K562 (cell line): ENCODE results near the gene ZNF407. TPM values are rescaled to one million over a fixed set of nuclear protein-coding genes. Genes with fewer than 3 reads are reported as not detected.

ENCODE experiments used
- ATAC-seq: fragments of 200-7000 bp; cut with Tn5 transposase; 3 replicates; pipeline ENCODE4 v1.9.1; 2020; ENCODE audit warnings: moderate library complexity
- BruUV-seq: library from RNA; stranded (reverse); fragments of 400-500 nt; replicated peaks from 2 replicates; lab custom pipeline; 2021; lab: Mats Ljungman, UMichigan
- CTCF ChIA-PET: fragments of 300-600 bp; formaldehyde crosslinking; extraction: SDS; loops from one replicate; lab custom pipeline; 2021; ENCODE audit warnings: low intra/inter-chr PET ratio; lab: Yijun Ruan, JAX
- POLR2A ChIA-PET: fragments of 300-600, 350-650 bp; sonication (Branson Sonifier 250); formaldehyde crosslinking; extraction: SDS; loops from one replicate; lab custom pipeline; 2021; ENCODE audit warnings: antibody characterized with exemption, inconsistent platforms; lab: Yijun Ruan, JAX
- DNase-seq, 4 experiments: peaks; one replicate each; pipeline versions ENCODE4 v3.0.0 to v3.0.0-alpha.2; 2011 to 2018; ENCODE audit warnings: low spot score in 3 of 4, mixed read lengths in 3 of 4; ENCODE audit errors: extremely low read depth in 1 of 4
- FAIRE-seq: peaks from 2 replicates; lab custom pipeline; 2011; peaks lifted over from hg19 to GRCh38; lab: Jason Lieb, UNC
- H2AFZ ChIP-seq: 2 replicates; pipeline ENCODE4 v1.6.0; 2011; ENCODE audit warnings: low read depth, low read length, control low read depth, inconsistent platforms
- H3K27ac ChIP-seq: fragments of 200-600 bp; 3 replicates; pipeline ENCODE4 v1.8.0; 2011; ENCODE audit warnings: low read depth, mild to moderate bottlenecking, control low read depth, inconsistent platforms, low read length, moderate library complexity, mixed read lengths; ENCODE audit errors: extremely low read depth
- H3K27me3 ChIP-seq, 2 experiments: fragments of 300-600 bp in 1 of 2; 2 replicates in 1 of 2; 3 replicates in 1 of 2; pipeline versions ENCODE4 v1.6.0 to v1.8.0; 2011; ENCODE audit warnings: inconsistent platforms in 2 of 2, low read length in 2 of 2, mild to moderate bottlenecking in 1 of 2, mixed read lengths in 1 of 2, moderate library complexity in 1 of 2; ENCODE audit not compliant: control insufficient read depth in 2 of 2, insufficient read depth in 2 of 2
- H3K36me3 ChIP-seq: fragments of 300-600 bp; 3 replicates; pipeline ENCODE4 v1.8.0; 2011; ENCODE audit warnings: mild to moderate bottlenecking, low read length, inconsistent platforms; ENCODE audit not compliant: control insufficient read depth, insufficient read depth
- H3K4me1 ChIP-seq, 2 experiments: fragments of 200-600 bp in 1 of 2; replicated peaks in 1 of 2; 2 replicates in 1 of 2; 3 replicates in 1 of 2; pipeline versions ENCODE4 v1.5.1 to v1.8.0; 2011; ENCODE audit warnings: inconsistent platforms in 2 of 2, low read length in 2 of 2, mild to moderate bottlenecking in 1 of 2, mixed read lengths in 1 of 2, moderate library complexity in 1 of 2; ENCODE audit not compliant: control insufficient read depth in 2 of 2, insufficient read depth in 2 of 2
- H3K4me2 ChIP-seq: 2 replicates; pipeline ENCODE4 v1.6.1; 2011; ENCODE audit warnings: low read length, control low read depth, inconsistent platforms, mixed read lengths; ENCODE audit not compliant: insufficient read depth
- H3K4me3 ChIP-seq: fragments of 200-600 bp; sonication (generic), shearing (Covaris generic); 2 replicates; pipeline ENCODE4 v1.5.1; 2016; ENCODE audit warnings: control low read depth, inconsistent platforms
- H3K79me2 ChIP-seq: fragments of 200-600 bp; 3 replicates; pipeline ENCODE4 v1.8.0; 2011; ENCODE audit warnings: low read length, inconsistent platforms; ENCODE audit not compliant: control insufficient read depth, insufficient read depth
- H3K9ac ChIP-seq, 2 experiments: 2 replicates each; pipeline versions ENCODE4 v1.6.0 to v1.6.1; 2011; ENCODE audit warnings: low read depth in 2 of 2, low read length in 2 of 2, control low read depth in 1 of 2, inconsistent platforms in 1 of 2, mild to moderate bottlenecking in 1 of 2, mixed read lengths in 1 of 2; ENCODE audit not compliant: insufficient read depth in 1 of 2
- H3K9me1 ChIP-seq: one replicate; pipeline ENCODE4 v1.6.0; 2011; ENCODE audit warnings: inconsistent platforms, mild to moderate bottlenecking, low read length, moderate library complexity; ENCODE audit not compliant: control insufficient read depth, insufficient read depth
- H3K9me3 ChIP-seq: replicated peaks from 2 replicates; pipeline ENCODE4 v1.5.1; 2011; ENCODE audit warnings: low read depth, low read length, inconsistent platforms; ENCODE audit not compliant: control insufficient read depth, insufficient read depth
- H4K20me1 ChIP-seq: replicated peaks from 2 replicates; pipeline ENCODE4 v1.6.1; 2011; ENCODE audit warnings: low read length, inconsistent platforms, mixed read lengths; ENCODE audit not compliant: control insufficient read depth, insufficient read depth
- CUX1 ChIP-seq: fragments of 200-800 bp; sonication (Bioruptor generic); IDR thresholded peaks from 2 replicates; pipeline ENCODE4 v1.6.1; 2016; ENCODE audit warnings: missing genetic modification characterization, missing compliant biosample characterization
- GTF2F1 ChIP-seq: IDR thresholded peaks from 2 replicates; pipeline ENCODE4 v1.6.1; 2011; ENCODE audit warnings: low read depth, low read length, improper control_type of control experiment
- RAD51 ChIP-seq: fragments of 450-650 bp; IDR thresholded peaks from 2 replicates; pipeline ENCODE4 v1.7.1; 2016; ENCODE audit warnings: low read depth, mild to moderate bottlenecking, borderline replicate concordance
- RBBP5 ChIP-seq: fragments of 200-600 bp; sonication (generic); IDR thresholded peaks from 2 replicates; pipeline ENCODE4 v1.6.1; 2012; ENCODE audit warnings: borderline replicate concordance, mild to moderate bottlenecking, low read length, control low read depth, inconsistent platforms; ENCODE audit not compliant: insufficient read depth, poor library complexity, severe bottlenecking
- SMARCB1 ChIP-seq: IDR thresholded peaks from 2 replicates; pipeline ENCODE4 v1.6.1; 2011; ENCODE audit warnings: improper control_type of control experiment, low read depth; ENCODE audit not compliant: insufficient read length
- SPI1 ChIP-seq: IDR thresholded peaks from 2 replicates; pipeline ENCODE4 v1.6.1; 2011; ENCODE audit warnings: low read depth, low read length, control low read depth, borderline replicate concordance
- THAP12 ChIP-seq: fragments of 250-450 bp; sonication (Bioruptor Pico); IDR thresholded peaks from 2 replicates; pipeline ENCODE4 v1.9.0; 2021; ENCODE audit warnings: mild to moderate bottlenecking, inconsistent platforms
- XRCC4 ChIP-seq: IDR thresholded peaks from one replicate; pipeline ENCODE4 v1.6.1; 2011; ENCODE audit not compliant: insufficient read depth, insufficient read length; ENCODE audit errors: extremely low read depth
- ZNF121 ChIP-seq: sonication (generic); formaldehyde crosslinking; conservative IDR thresholded peaks from 2 replicates; pipeline ENCODE4 v1.8.0; 2022; ENCODE audit warnings: missing genetic modification reagents
- ZNF511 ChIP-seq: sonication (generic); formaldehyde crosslinking; IDR thresholded peaks from 2 replicates; pipeline ENCODE4 v1.8.0; 2022; ENCODE audit warnings: mild to moderate bottlenecking, missing genetic modification reagents
- ZNF561 ChIP-seq: fragments of 450-650 bp; formaldehyde crosslinking; conservative IDR thresholded peaks from 2 replicates; pipeline ENCODE4 v1.4.0; 2020; ENCODE audit warnings: mild to moderate bottlenecking, moderate library complexity
- ZNF785 ChIP-seq: fragments of 250-450 bp; sonication (Bioruptor Pico); IDR thresholded peaks from 2 replicates; pipeline ENCODE4 v1.4.0; 2020; ENCODE audit warnings: mild to moderate bottlenecking
- WGBS: fragments of 100-300 bp; shearing (Covaris generic); methylation state at CpG from one replicate; pipeline ENCODE4 v1.1.6; 2016; ENCODE audit warnings: low coverage, mixed read lengths; ENCODE audit not compliant: insufficient coverage; ENCODE audit errors: missing lambda C conversion rate; 5-methylcytosine and 5-hydroxymethylcytosine counted together
- in situ Hi-C: fragments of 300-500 bp; cut with MboI; formaldehyde crosslinking; loops from 4 replicates; pipeline ENCODE4 v1.15.0; 2018; ENCODE audit warnings: inconsistent platforms, mixed read lengths
- intact Hi-C: fragments of 100-400 bp; cut with micrococcal nuclease; formaldehyde crosslinking; loops from 2 replicates; pipeline ENCODE4 v1.14.2; 2022
- polyA plus RNA-seq, 8 experiments: library from polyadenylated mRNA; depleted of rRNA in 4 of 8; stranded (reverse) in 5 of 8; unstranded in 3 of 8; fragments of >200 nt; fragmentation: Nextera tagmentation in 2 of 8; fragmentation: Illumina TruSeq in 1 of 8; extraction: Ambion mirVana in 2 of 8; extraction: Trizol in 1 of 8; gene quantifications; 2 replicates each; pipeline versions ENCODE4 v1.2.1 to v1.2.3, GENCODE V29; 2011 to 2014; ENCODE audit warnings: inconsistent platforms in 1 of 8, missing spikeins in 1 of 8
- total RNA-seq, 7 experiments: library from RNA; depleted of rRNA in 6 of 7; stranded (reverse); fragments of >200 nt in 6 of 7; fragmentation: Illumina TruSeq in 2 of 7; extraction: Trizol in 2 of 7; gene quantifications; 2 replicates each; pipeline versions ENCODE4 v1.2.1 to v1.2.3, GENCODE V29; 2011 to 2021; ENCODE audit warnings: low replicate concordance in 1 of 7
- TF ChIP-seq, protein P1 (sequence below): fragments of 450-650 bp; formaldehyde crosslinking; IDR thresholded peaks from 2 replicates; pipeline ENCODE4 v1.4.0; 2020; ENCODE audit warnings: mild to moderate bottlenecking, moderate library complexity

ZNF407 gene
- total and polyA plus RNA-seq, 9 of the 15 experiments (the other 6 are each of a cell fraction or from before 2014, with no cell fraction given), result 0.21 to 5.4 (median 2.3) TPM

- Histone ChIP-seq H3K4me1 (no peaks in the 10 kb centered on the region; a peak in 1 of 5 replicates), H3K79me2 (no peaks in the 10 kb centered on the region), H3K27ac (no peak overlapping the region), H4K20me1 (no peaks in the 10 kb centered on the region), H2AFZ (no peak overlapping the region), H3K9me1 (no peaks in the 10 kb centered on the region), H3K27me3 (no peaks in the 10 kb centered on the region), H3K4me3 (no peak overlapping the region), H3K36me3 (no peaks in the 10 kb centered on the region), H3K4me2 (no peak overlapping the region), H3K9ac (no peak overlapping the region), H3K9me3 (no peaks in the 10 kb centered on the region)
- ChIA-PET POLR2A (no interaction called here), CTCF (no interaction called here)
- BruUV-seq, result no TSS peak
- WGBS, result 22% methylated on average over 4 of the region's 4 CpGs
- ATAC-seq (no peak), DNase-seq (no peak), FAIRE-seq (no peak)
- intact Hi-C loops (no loop called here), in situ Hi-C loops (no loop called here)
- TF ChIP-seq ZNF561 (CRISPR knock-in tag) (no peak), CUX1 (CRISPR knock-in tag) (no peak), SPI1 (no peak), ZNF785 (CRISPR knock-in tag) (no peak), THAP12 (CRISPR knock-in tag) (no peak), SMARCB1 (no peak), RBBP5 (no peak), RAD51 (no peak), XRCC4 (no peak), ZNF121 (CRISPR knock-in tag) (no peak), GTF2F1 (no peak), ZNF511 (CRISPR knock-in tag) (no peak)
- TF ChIP-seq, protein P1, sequence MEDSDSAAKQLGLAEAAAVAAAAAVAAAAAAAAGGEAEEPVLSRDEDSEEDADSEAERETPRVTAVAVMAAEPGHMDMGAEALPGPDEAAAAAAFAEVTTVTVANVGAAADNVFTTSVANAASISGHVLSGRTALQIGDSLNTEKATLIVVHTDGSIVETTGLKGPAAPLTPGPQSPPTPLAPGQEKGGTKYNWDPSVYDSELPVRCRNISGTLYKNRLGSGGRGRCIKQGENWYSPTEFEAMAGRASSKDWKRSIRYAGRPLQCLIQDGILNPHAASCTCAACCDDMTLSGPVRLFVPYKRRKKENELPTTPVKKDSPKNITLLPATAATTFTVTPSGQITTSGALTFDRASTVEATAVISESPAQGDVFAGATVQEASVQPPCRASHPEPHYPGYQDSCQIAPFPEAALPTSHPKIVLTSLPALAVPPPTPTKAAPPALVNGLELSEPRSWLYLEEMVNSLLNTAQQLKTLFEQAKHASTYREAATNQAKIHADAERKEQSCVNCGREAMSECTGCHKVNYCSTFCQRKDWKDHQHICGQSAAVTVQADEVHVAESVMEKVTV (CRISPR knock-in tag), result no peak
These were observed 270.8 kb downstream of the ZNF407 start for GRCh38 chr18:74868461-74868860.
